Kidney glomerular epithelial cell (primary cell): ENCODE data around the gene EPHB1.
"Not testable (repeated sequence)": the region's sequence is repeated elsewhere in the genome, so short reads cannot be mapped to it uniquely, and the experiment has no call there.

Experiments
- DNase-seq: peaks from one replicate; lab custom pipeline; 2025; lab: John Stamatoyannopoulos, UW

The EPHB1 gene

GRCh38 chr3:134777341-134777740 is 17.7 kb upstream of the EPHB1 start:
- no peak for DNase-seq

- DNase-seq = not testable (repeated sequence)
These were observed 6.8 kb upstream of the EPHB1 start for GRCh38 chr3:134788283-134788682.

- no peak for DNase-seq
These were observed 5.0 kb upstream of the EPHB1 start for GRCh38 chr3:134790065-134790464.

- DNase-seq = no peak
These were observed 3.1 kb upstream of the EPHB1 start for GRCh38 chr3:134791992-134792391.

GRCh38 chr3:134792700-134793099 is 2.4 kb upstream of the EPHB1 start:
- DNase-seq = no peak

- no peak for DNase-seq
These were observed 1.5 kb upstream of the EPHB1 start for GRCh38 chr3:134793562-134793961.

- no peak for DNase-seq
These were observed 737 bp upstream of the EPHB1 start for GRCh38 chr3:134794323-134794722.

- peak; percentile 22 for DNase-seq
These were observed 753 bp downstream of the EPHB1 start for GRCh38 chr3:134795746-134796280.

- DNase-seq = peak; percentile 13
These were observed 1.4 kb downstream of the EPHB1 start for GRCh38 chr3:134796281-134797056.

- no peak for DNase-seq
These were observed 2.1 kb downstream of the EPHB1 start for GRCh38 chr3:134797057-134797740.

GRCh38 chr3:134797741-134798451 is 2.8 kb downstream of the EPHB1 start:
- DNase-seq = no peak

GRCh38 chr3:134798681-134799311 is 3.7 kb downstream of the EPHB1 start:
- no peak for DNase-seq

GRCh38 chr3:134799393-134799792 is 4.3 kb downstream of the EPHB1 start:
- DNase-seq = peak; percentile 49

GRCh38 chr3:134801204-134801958 is 6.3 kb downstream of the EPHB1 start:
- DNase-seq = no peak

GRCh38 chr3:134802428-134803050 is 7.5 kb downstream of the EPHB1 start:
- no peak for DNase-seq

GRCh38 chr3:134803051-134803505 is 8.0 kb downstream of the EPHB1 start:
- no peak for DNase-seq

- DNase-seq = no peak
These were observed 8.6 kb downstream of the EPHB1 start for GRCh38 chr3:134803652-134804051.

GRCh38 chr3:134804508-134805480 is 9.7 kb downstream of the EPHB1 start:
- no peak for DNase-seq

GRCh38 chr3:134807189-134807588 is 12.1 kb downstream of the EPHB1 start:
- no peak for DNase-seq

GRCh38 chr3:134808835-134809234 is 13.8 kb downstream of the EPHB1 start:
- no peak for DNase-seq
